HG02884 (cell line): Measurements from ENCODE around the gene VGLL4.

Experiments
- ATAC-seq: cut with Tn5 transposase; IDR thresholded peaks from one replicate; pipeline ENCODE4 v1.9.1; 2021; ENCODE audit warnings: mild to moderate bottlenecking, moderate library complexity; ENCODE audit not compliant: unreplicated experiment

The VGLL4 gene

GRCh38 chr3:11566916-11567315 is 76.8 kb downstream of the VGLL4 start:
- ATAC-seq, result no peak

- ATAC-seq, result no peak
These were observed 77.2 kb downstream of the VGLL4 start for GRCh38 chr3:11566478-11566877.

- ATAC-seq, result no peak
These were observed 77.8 kb downstream of the VGLL4 start for GRCh38 chr3:11565932-11566331.

DNA sequence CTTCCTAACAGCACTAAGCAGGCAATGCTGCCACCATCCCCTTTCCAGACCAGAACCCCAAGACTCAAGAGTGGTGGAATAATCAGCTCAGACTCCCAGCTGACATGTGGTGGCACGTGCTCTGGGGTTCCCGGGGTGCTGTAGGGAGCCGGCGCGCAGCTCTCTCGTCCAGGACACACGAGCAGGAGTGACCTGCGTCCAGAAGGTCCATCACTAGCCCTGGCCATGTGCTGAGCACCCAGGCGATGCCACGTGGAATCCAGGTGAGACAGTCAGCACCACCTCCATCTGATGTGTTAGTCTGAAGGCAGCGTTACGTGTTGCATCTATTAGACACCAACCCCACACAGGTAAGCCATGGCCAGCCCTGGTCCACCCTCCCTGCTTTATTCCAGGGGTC is 78.2 kb downstream of the VGLL4 start:
- ATAC-seq, result no peak

- ATAC-seq, result no peak
These were observed 78.6 kb downstream of the VGLL4 start for GRCh38 chr3:11565072-11565471.

- ATAC-seq, result no peak
These were observed 79.1 kb downstream of the VGLL4 start for GRCh38 chr3:11564577-11565001.

DNA sequence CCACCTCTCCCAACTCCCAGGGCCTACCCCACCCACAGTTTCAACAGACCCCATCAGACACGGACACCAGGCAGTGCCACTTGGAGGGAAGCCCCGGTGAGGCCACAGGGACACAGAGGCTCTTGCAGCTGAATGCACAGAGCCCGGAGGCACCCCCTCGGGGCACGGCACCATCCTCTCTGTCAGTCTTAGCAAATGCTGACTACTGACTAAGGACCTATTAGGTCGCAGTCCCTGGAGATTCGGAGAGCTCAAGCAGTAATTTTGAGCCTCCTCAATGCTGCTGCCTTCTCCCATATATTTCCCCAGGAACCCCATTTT is 79.9 kb downstream of the VGLL4 start:
- no peak for ATAC-seq

- no peak for ATAC-seq
These were observed 80.4 kb downstream of the VGLL4 start for GRCh38 chr3:11563159-11563864.

DNA sequence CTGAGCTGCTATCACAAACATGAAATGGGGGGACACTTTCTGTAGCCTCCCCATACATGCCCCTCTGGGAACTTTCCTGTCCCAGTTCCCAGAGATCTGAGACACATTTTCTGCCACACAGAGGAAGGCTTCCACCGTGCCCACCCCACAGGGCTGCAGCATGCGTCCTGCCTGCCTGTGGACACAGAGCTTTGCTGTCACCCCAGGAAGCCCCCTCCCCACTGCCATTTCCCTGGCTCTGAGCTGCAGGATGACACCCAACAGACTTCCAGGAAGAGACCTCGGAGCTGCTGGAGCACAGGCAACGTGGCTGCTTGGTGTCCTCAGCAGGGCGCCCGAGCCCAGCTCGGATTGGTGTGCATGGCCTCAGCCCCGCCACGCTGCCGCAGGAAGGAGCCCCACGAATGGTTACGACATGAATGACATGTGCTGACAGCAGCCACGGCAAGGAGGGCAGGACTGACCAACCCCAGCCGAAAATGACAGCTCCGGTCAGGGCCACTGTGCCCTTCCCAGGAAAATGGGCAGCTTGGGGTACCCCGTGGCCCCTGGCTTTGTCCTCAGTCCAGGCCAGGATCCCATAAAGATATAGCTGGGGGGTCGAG is 81.3 kb downstream of the VGLL4 start:
- ATAC-seq, result no peak

DNA sequence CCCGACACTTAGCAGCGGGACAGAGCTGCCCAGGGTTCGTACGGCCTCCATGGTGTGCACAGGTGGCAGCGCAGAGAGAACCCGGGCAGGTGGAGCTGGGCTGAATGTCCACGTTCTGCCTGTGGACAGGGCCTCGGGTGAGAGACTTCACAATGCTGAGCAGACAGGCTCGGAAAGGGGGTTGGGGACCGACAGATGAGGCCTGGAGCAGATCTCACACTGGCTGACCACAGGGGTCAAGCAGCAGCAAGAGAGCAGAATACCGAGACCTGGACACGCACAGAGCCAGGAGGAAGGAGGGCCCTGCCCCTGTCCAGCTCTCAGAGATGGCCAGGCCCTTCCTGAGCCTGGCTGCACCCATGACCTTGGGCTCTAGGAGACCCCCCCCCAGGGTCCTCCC is 83.0 kb downstream of the VGLL4 start:
- ATAC-seq, result no peak

- no peak for ATAC-seq
These were observed 83.7 kb downstream of the VGLL4 start for GRCh38 chr3:11559816-11560633.

DNA sequence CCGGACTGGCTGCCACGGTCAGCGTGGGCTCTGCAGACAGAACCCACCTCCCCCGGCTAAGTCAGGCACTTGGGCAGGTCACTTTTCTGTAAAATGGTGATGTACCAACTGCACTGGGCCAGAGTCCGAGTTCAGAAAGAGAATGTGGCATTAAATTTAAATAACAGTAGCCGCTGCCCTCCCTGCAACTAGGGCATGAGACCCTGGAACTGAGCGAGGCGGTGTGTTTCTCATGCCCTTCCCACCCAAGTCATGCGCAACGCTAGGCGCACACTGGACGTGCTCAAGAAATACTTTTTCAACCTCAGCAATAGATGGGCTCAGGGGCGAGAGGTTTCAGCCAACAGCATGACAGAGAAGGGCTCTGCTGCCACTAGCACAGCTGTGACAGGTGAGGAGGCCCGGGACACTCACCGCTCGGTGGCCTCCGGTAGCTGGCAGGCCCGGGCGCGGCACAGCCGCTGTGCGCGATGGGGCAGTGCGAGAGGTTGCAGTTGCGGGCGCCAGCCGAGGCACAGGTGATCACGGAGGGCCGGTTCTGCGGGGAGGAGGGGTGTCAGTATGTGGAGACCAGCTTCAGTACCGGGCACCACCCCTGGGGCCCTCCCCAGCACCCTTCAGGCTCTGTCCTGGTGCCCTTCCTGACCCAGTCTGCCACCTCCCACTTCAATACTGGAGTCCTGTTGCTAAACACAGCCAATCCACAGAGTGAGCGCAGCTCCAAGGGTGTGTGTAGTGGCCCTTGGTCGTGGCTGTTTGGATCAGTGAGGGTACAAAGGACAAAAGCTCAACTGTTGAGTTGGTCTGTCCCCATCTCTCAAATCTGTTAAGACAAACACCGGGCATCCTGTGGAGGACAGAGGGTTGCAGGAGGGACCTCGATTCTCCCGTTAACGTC is 84.5 kb downstream of the VGLL4 start:
- ATAC-seq, result no peak

DNA sequence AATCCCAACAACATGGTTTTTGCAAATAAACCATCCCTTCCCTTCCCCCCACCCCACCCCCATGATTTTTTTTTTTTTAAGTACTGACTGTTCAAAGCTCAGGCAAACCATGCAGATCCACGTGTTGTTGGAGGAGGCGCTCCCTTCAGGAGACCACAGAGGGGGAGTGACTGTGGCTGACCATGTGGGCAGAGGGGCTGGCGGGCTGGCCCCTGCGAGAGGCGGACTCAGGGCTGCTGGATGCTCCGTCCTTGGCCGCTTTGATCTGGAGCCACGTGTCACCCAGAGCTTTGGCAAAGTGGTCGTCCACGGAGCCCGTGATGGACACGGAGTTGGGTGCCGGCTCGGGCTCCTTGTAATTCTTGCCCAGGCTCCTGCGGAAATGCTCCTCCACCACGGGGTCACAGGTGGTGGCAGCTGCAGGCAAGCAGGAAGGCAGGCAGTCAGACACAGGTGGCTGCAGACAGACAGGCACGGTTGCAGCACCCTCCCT is 85.3 kb downstream of the VGLL4 start:
- ATAC-seq, result no peak

GRCh38 chr3:11558002-11558401 is 85.7 kb downstream of the VGLL4 start:
- ATAC-seq, result no peak

DNA sequence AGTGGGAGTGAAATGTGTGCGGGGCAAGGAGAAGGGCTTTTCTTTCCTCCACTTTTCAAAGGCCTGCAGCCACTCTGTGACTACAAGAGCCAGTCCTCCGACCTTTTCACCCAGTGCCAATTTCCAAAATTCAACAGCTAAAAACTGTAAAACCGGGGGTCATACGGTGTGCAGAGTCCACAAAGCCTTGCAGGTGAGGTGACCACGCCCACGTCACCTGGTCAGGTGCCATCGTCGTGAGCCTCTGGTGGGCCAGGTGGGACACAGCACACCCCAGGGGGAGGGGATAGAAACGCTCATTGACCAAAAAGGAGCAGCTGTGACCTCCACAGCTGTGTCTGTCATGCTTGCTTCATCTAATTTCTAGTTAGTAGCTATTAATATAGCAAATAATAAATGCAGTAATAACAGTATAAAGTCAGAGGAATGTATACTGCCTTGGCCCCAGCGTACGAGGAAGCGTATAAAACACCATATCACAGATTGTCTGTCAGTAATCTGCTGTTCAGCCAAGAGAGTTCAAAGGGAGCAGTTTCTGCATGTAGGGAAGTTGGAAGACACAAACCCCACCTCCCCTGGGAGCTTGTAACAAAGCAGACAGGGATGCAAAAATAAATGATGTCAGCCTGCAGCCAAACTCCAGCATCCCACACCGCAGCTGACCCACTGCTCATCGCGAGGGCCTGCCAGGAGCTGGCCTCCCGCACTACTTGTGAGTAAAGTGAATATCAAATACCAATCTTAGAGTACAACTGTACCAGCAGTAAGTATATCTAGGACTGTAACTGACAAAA is 86.7 kb downstream of the VGLL4 start:
- ATAC-seq, result no peak

- no peak for ATAC-seq
These were observed 87.7 kb downstream of the VGLL4 start for GRCh38 chr3:11555881-11556633.

DNA sequence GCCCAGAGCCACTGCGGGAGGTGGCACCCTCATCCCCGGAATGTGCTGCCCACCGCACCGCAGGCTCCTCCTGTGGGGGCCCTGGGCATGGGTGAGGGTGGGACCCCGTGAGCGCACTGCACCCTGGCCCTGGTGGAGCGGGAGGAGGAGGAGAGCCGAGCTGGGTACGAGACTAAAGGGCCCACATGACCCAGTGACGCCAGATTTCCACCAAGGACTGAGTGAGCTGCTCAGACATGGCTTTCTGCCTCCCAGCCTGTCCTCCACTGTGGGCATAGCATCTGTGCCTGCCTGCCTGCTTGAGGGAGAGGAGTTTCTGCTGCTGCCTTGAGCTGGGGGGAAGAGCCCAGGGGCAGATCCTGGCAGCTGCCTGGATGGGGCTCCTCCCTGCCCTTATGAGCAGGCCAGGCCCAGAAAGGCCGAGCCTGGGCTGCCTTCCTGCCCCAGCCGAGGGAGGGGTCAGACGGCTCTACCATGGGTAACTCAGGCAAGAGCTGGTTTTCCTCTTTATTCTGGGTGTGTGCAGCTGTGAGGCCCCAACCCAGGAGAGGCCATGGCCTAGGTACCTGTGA is 88.4 kb downstream of the VGLL4 start:
- no peak for ATAC-seq

DNA sequence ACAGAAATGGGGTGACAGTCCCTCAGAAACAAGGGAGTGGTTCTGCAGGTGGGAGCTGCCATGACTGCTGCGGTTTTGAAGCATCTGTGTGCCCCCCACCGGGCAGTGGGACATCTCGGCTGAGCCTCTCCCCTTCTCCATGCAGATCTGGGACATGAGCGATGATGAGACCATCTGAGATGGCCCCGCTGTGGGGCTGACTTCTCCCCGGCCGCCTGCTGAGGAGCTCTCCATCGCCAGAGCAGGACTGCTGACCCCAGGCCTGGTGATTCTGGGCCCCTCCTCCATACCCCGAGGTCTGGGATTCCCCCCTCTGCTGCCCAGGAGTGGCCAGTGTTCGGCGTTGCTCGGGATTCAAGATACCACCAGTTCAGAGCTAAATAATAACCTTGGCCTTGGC is 89.0 kb downstream of the VGLL4 start:
- no peak for ATAC-seq

DNA sequence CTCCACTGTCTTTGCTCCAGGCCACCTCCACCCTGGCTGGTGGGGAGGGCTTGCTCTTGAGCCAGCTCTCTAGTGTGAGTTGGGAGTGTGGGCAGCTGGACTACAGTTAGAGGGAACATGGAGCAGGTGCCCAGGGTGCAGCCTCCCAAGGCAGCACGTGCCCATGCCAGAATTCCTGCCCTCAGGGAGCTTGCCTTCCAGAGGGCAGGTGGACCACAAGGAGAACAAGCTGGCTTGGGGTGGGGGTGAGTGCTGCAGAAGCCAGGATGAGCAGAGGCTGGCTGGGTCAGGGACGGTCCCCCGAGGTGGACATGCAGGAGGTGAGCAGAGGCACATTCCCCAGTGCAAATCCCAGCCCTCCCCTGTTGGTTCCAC is 89.5 kb downstream of the VGLL4 start:
- ATAC-seq, result no peak
